ENCODE data around the gene TMEM258.

The TMEM258 gene

DNA sequence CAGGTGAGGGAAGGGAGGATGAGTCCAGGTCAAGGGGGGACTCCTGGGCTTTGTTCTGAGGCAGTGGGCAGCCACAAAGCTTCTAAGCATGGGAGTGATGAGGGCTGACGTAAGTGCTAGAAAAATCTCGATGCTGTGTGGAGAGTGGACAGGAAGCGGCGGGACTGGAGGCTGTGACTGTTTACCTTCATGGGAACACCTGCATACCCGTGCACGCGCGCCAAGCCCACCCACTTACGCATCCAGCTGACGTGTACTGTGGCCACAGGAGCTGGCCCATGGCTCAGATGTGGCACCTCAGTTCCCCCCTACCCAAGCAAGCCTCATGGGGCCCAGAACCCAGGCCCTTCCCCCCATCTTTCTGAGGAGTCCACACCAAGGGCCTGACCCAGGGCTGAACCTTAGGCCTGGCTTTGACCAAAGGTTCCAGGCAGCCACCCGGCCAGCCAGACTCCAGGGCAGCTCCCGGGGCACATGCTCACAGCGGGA is 26.0 kb downstream of the TMEM258 start:
- H2BK5ac ChIP-seq (ENCODE audit: low read length) = no peak overlapping the region
- no peak overlapping the region for H3K9ac ChIP-seq (ENCODE audit: low read length)
- H3K18ac ChIP-seq (ENCODE audit: low read length) = no peak overlapping the region
- no peak overlapping the region for H2BK120ac ChIP-seq (ENCODE audit: low read depth, low read length)
- H3K4me1 ChIP-seq (ENCODE audit: control insufficient read depth, low read depth, low read length) = no peaks in the 10 kb centered on the region
- no peak overlapping the region for H3K4ac ChIP-seq (ENCODE audit: low read depth, low read length)
- no peaks in the 10 kb centered on the region for H3K27me3 ChIP-seq (ENCODE audit: insufficient read depth, low read length, poor library complexity)
- H4K8ac ChIP-seq (ENCODE audit: low read depth, low read length) = no peak overlapping the region
- H3K79me2 ChIP-seq (ENCODE audit: control insufficient read depth, insufficient read depth, low read length) = no peaks in the 10 kb centered on the region
- no peak overlapping the region for H2AK5ac ChIP-seq (ENCODE audit: low read length)
- no peak for DNase-seq
- H3K36me3 ChIP-seq (ENCODE audit: control insufficient read depth, insufficient read depth, low read length) = no peaks in the 10 kb centered on the region
- no peak overlapping the region for H3K27ac ChIP-seq (ENCODE audit: low read depth, low read length)
- H3K56ac ChIP-seq (ENCODE audit: low read length) = no peak overlapping the region
- H3K4me2 ChIP-seq (ENCODE audit: low read length) = no peak overlapping the region
- no peak overlapping the region for H2BK15ac ChIP-seq (replicated peaks; ENCODE audit: low read depth)
- peak overlapping the region; percentile 35 for H3K23ac ChIP-seq (ENCODE audit: low read length)
- H4K5ac ChIP-seq (ENCODE audit: low read length) = no peak overlapping the region
- no CpG with 5 or more reads among the region's 13 CpGs for WGBS (ENCODE audit: extremely low coverage, insufficient coverage, low lambda C conversion rate)
- no peak overlapping the region for H3K4me3 ChIP-seq (ENCODE audit: low read length)
- H3K79me1 ChIP-seq (ENCODE audit: low read length) = no peaks in the 10 kb centered on the region

GRCh38 chr11:61765550-61766253 is 26.7 kb downstream of the TMEM258 start:
- H2BK120ac ChIP-seq (ENCODE audit: low read depth, low read length) = no peak overlapping the region
- no peak overlapping the region for H2BK5ac ChIP-seq (ENCODE audit: low read length)
- H3K4me2 ChIP-seq (ENCODE audit: low read length) = no peak overlapping the region
- no peak overlapping the region for H4K8ac ChIP-seq (ENCODE audit: low read depth, low read length)
- no peak overlapping the region for H3K27ac ChIP-seq (ENCODE audit: low read depth, low read length)
- no CpG with 5 or more reads among the region's 26 CpGs for WGBS (ENCODE audit: extremely low coverage, insufficient coverage, low lambda C conversion rate)
- H2BK15ac ChIP-seq (replicated peaks; ENCODE audit: low read depth) = no peak overlapping the region
- no peaks in the 10 kb centered on the region for H3K79me2 ChIP-seq (ENCODE audit: control insufficient read depth, insufficient read depth, low read length)
- no peaks in the 10 kb centered on the region for H3K36me3 ChIP-seq (ENCODE audit: control insufficient read depth, insufficient read depth, low read length)
- no peak overlapping the region for H3K4ac ChIP-seq (ENCODE audit: low read depth, low read length)
- H2AK5ac ChIP-seq (ENCODE audit: low read length) = no peak overlapping the region
- no peaks in the 10 kb centered on the region for H3K4me1 ChIP-seq (ENCODE audit: control insufficient read depth, low read depth, low read length)
- H3K9ac ChIP-seq (ENCODE audit: low read length) = no peak overlapping the region
- H3K56ac ChIP-seq (ENCODE audit: low read length) = no peak overlapping the region
- H3K4me3 ChIP-seq (ENCODE audit: low read length) = no peak overlapping the region
- no peaks in the 10 kb centered on the region for H3K27me3 ChIP-seq (ENCODE audit: insufficient read depth, low read length, poor library complexity)
- no peaks in the 10 kb centered on the region for H3K79me1 ChIP-seq (ENCODE audit: low read length)
- DNase-seq = no peak
- no peak overlapping the region for H3K18ac ChIP-seq (ENCODE audit: low read length)
- no peak overlapping the region for H3K23ac ChIP-seq (ENCODE audit: low read length)
- H4K5ac ChIP-seq (ENCODE audit: low read length) = no peak overlapping the region

GRCh38 chr11:61764606-61765260 is 27.7 kb downstream of the TMEM258 start:
- no peak overlapping the region for H3K18ac ChIP-seq (ENCODE audit: low read length)
- no peak overlapping the region for H3K4me3 ChIP-seq (ENCODE audit: low read length)
- no peak overlapping the region for H2AK5ac ChIP-seq (ENCODE audit: low read length)
- H4K8ac ChIP-seq (ENCODE audit: low read depth, low read length) = no peak overlapping the region
- H3K36me3 ChIP-seq (ENCODE audit: control insufficient read depth, insufficient read depth, low read length) = no peaks in the 10 kb centered on the region
- H3K4me1 ChIP-seq (ENCODE audit: control insufficient read depth, low read depth, low read length) = no peaks in the 10 kb centered on the region
- H3K27me3 ChIP-seq (ENCODE audit: insufficient read depth, low read length, poor library complexity) = no peaks in the 10 kb centered on the region
- no peak overlapping the region for H3K4ac ChIP-seq (ENCODE audit: low read depth, low read length)
- H4K5ac ChIP-seq (ENCODE audit: low read length) = no peak overlapping the region
- H3K79me2 ChIP-seq (ENCODE audit: control insufficient read depth, insufficient read depth, low read length) = no peaks in the 10 kb centered on the region
- H2BK5ac ChIP-seq (ENCODE audit: low read length) = no peak overlapping the region
- no peak overlapping the region for H3K9ac ChIP-seq (ENCODE audit: low read length)
- no peak overlapping the region for H3K56ac ChIP-seq (ENCODE audit: low read length)
- H3K79me1 ChIP-seq (ENCODE audit: low read length) = no peaks in the 10 kb centered on the region
- H2BK15ac ChIP-seq (replicated peaks; ENCODE audit: low read depth) = no peak overlapping the region
- DNase-seq = no peak
- H3K4me2 ChIP-seq (ENCODE audit: low read length) = no peak overlapping the region
- H2BK120ac ChIP-seq (ENCODE audit: low read depth, low read length) = no peak overlapping the region
- no peak overlapping the region for H3K27ac ChIP-seq (ENCODE audit: low read depth, low read length)
- H3K23ac ChIP-seq (ENCODE audit: low read length) = no peak overlapping the region
- WGBS (ENCODE audit: extremely low coverage, insufficient coverage, low lambda C conversion rate) = no CpG with 5 or more reads among the region's 22 CpGs

DNA sequence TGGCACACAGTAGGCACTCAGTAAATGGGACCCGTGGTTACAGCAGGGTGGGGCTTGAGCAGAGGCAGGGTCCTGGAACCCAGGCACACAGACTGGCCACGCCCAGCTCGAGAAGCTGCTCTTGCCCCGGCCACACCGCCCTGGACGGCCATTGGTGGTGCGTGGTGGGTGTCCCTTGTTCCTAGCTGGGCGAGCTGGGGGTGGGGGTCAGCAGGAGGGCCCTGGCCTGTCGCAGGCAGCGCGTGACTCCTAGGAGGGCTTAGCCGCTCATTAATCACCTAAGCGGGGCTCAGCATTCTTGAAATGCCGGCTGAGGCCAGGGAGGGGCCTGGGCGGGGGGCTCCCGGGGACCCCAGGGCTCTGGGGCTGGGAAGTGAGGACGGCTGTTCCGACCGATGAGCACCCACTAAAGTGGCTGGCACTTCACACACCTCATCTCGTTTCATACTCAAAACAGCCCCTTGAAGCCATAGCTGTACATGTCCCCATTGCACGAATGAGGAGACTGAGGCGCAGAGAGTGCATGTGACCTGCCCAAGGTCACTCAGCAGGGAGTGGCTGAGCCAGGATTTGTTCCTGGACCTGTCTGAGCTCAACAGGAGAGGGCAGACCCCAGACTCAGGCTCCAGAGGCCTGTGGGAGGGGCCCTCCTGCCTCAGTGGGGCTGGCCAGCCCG is 28.3 kb downstream of the TMEM258 start:
- no peak overlapping the region for H3K4ac ChIP-seq (ENCODE audit: low read depth, low read length)
- H4K5ac ChIP-seq (ENCODE audit: low read length) = no peak overlapping the region
- no peaks in the 10 kb centered on the region for H3K36me3 ChIP-seq (ENCODE audit: control insufficient read depth, insufficient read depth, low read length)
- no peak overlapping the region for H3K9ac ChIP-seq (ENCODE audit: low read length)
- H2BK5ac ChIP-seq (ENCODE audit: low read length) = no peak overlapping the region
- no peak overlapping the region for H3K18ac ChIP-seq (ENCODE audit: low read length)
- no peak overlapping the region for H4K8ac ChIP-seq (ENCODE audit: low read depth, low read length)
- no CpG with 5 or more reads among the region's 23 CpGs for WGBS (ENCODE audit: extremely low coverage, insufficient coverage, low lambda C conversion rate)
- H3K79me2 ChIP-seq (ENCODE audit: control insufficient read depth, insufficient read depth, low read length) = no peaks in the 10 kb centered on the region
- H3K4me3 ChIP-seq (ENCODE audit: low read length) = no peak overlapping the region
- no peak overlapping the region for H2BK120ac ChIP-seq (ENCODE audit: low read depth, low read length)
- H2AK5ac ChIP-seq (ENCODE audit: low read length) = no peak overlapping the region
- no peak overlapping the region for H3K56ac ChIP-seq (ENCODE audit: low read length)
- no peak overlapping the region for H3K4me2 ChIP-seq (ENCODE audit: low read length)
- H3K23ac ChIP-seq (ENCODE audit: low read length) = no peak overlapping the region
- no peaks in the 10 kb centered on the region for H3K4me1 ChIP-seq (ENCODE audit: control insufficient read depth, low read depth, low read length)
- H3K27ac ChIP-seq (ENCODE audit: low read depth, low read length) = no peak overlapping the region
- no peak for DNase-seq
- H3K79me1 ChIP-seq (ENCODE audit: low read length) = no peaks in the 10 kb centered on the region
- no peaks in the 10 kb centered on the region for H3K27me3 ChIP-seq (ENCODE audit: insufficient read depth, low read length, poor library complexity)
- no peak overlapping the region for H2BK15ac ChIP-seq (replicated peaks; ENCODE audit: low read depth)

DNA sequence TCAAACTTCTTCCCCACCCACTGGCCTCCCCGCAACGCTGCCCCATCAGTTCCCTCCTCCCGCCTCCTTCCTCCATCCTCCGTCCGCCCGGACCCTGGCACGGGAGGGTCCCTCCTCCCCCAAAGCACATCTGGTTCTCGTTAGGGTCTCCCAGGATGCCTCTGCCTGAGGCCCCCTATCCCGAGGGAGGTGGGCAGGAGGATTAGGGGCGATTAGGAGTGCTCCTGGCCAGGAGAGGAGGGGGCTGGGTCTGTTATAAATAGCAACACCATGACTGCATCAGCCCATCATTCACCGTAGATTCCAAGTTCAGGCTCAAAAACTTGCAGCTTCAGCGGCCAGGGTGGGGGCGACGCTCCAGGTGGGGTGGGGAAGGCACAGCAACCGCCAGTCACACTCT is 29.6 kb downstream of the TMEM258 start:
- Histone ChIP-seq H3K9ac (ENCODE audit: low read length) (no peak overlapping the region), H3K23ac (ENCODE audit: low read length) (no peak overlapping the region), H3K79me2 (ENCODE audit: control insufficient read depth, insufficient read depth, low read length) (no peaks in the 10 kb centered on the region), H3K4me1 (ENCODE audit: control insufficient read depth, low read depth, low read length) (no peaks in the 10 kb centered on the region), H3K18ac (ENCODE audit: low read length) (no peak overlapping the region), H3K36me3 (ENCODE audit: control insufficient read depth, insufficient read depth, low read length) (no peaks in the 10 kb centered on the region), H2BK120ac (ENCODE audit: low read depth, low read length) (no peak overlapping the region), H3K56ac (ENCODE audit: low read length) (no peak overlapping the region), H2BK15ac (replicated peaks; ENCODE audit: low read depth) (no peak overlapping the region), H3K79me1 (ENCODE audit: low read length) (no peaks in the 10 kb centered on the region), H3K27ac (ENCODE audit: low read depth, low read length) (no peak overlapping the region), H2BK5ac (ENCODE audit: low read length) (no peak overlapping the region), H2AK5ac (ENCODE audit: low read length) (no peak overlapping the region), H3K27me3 (ENCODE audit: insufficient read depth, low read length, poor library complexity) (no peaks in the 10 kb centered on the region), H3K4me3 (ENCODE audit: low read length) (no peak overlapping the region), H4K5ac (ENCODE audit: low read length) (no peak overlapping the region), H4K8ac (ENCODE audit: low read depth, low read length) (no peak overlapping the region), H3K4me2 (ENCODE audit: low read length) (no peak overlapping the region), H3K4ac (ENCODE audit: low read depth, low read length) (no peak overlapping the region)
- DNase-seq = no peak
- WGBS (ENCODE audit: extremely low coverage, insufficient coverage, low lambda C conversion rate) = no CpG with 5 or more reads among the region's 15 CpGs
